ENCODE data around the gene ELN.

The ELN gene

DNA sequence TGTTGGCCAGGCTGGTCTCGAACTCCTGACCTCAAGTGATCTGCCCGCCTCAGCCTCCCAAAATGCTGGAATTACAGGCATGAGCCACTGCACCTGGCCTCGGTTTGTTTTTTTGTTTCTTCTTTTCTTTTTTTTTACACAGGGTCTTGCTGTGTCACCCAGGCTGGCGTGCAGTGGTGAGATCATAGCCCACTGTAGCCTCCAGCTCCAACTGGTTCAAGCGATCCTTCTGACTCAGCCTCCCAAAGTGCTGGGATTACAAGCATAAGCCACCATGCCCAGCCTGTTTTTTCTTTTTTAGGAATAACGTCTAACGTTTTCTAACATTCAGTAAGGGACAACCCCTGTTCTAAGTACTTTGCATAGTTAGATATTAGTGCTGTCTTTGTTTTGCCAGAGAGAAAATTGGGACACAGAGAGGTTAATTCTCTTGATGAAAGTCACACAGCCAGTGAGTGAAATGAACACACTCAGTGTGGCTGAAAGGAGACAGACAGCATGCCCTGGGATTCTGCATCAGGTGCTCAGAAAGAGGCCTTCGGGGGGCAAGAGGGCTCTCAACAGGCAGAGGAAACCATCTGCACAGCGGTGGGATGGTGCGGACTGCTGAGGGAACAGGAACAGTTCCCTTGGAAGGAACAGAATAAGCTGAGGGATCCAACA, 59.9 kb downstream of the ELN start:
- Histone ChIP-seq H3K4me1 (ENCODE audit: low read length) (peaks cover 28% of the 10 kb centered on the region), H3K27ac (ENCODE audit: low read length) (no peak overlapping the region), H3K9me3 (ENCODE audit: insufficient read depth, low read length) (no peaks in the 10 kb centered on the region), H3K4me3 (ENCODE audit: low read length) (no peak overlapping the region), H4K20me1 (ENCODE audit: insufficient read depth, low read length) (no peaks in the 10 kb centered on the region), H3K27me3 (ENCODE audit: low read depth, low read length) (no peaks in the 10 kb centered on the region), H3K9ac (ENCODE audit: low read length) (no peak overlapping the region), H3K36me3 (replicated peaks; ENCODE audit: low read depth, low read length) (peaks cover 19% of the 10 kb centered on the region), H2AFZ (ENCODE audit: low read depth, low read length) (no peak overlapping the region), H3K4me2 (ENCODE audit: low read length) (no peak overlapping the region), H3K79me2 (ENCODE audit: low read length) (peaks cover 14% of the 10 kb centered on the region)
- no peak for TF ChIP-seq EZH2phosphoT487 (IDR thresholded peaks at IDR 0.05; ENCODE audit: low read depth)
- TF ChIP-seq, protein P1, sequence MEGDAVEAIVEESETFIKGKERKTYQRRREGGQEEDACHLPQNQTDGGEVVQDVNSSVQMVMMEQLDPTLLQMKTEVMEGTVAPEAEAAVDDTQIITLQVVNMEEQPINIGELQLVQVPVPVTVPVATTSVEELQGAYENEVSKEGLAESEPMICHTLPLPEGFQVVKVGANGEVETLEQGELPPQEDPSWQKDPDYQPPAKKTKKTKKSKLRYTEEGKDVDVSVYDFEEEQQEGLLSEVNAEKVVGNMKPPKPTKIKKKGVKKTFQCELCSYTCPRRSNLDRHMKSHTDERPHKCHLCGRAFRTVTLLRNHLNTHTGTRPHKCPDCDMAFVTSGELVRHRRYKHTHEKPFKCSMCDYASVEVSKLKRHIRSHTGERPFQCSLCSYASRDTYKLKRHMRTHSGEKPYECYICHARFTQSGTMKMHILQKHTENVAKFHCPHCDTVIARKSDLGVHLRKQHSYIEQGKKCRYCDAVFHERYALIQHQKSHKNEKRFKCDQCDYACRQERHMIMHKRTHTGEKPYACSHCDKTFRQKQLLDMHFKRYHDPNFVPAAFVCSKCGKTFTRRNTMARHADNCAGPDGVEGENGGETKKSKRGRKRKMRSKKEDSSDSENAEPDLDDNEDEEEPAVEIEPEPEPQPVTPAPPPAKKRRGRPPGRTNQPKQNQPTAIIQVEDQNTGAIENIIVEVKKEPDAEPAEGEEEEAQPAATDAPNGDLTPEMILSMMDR (IDR thresholded peaks at IDR 0.05; ENCODE audit: low read depth, low read length): no peak

DNA sequence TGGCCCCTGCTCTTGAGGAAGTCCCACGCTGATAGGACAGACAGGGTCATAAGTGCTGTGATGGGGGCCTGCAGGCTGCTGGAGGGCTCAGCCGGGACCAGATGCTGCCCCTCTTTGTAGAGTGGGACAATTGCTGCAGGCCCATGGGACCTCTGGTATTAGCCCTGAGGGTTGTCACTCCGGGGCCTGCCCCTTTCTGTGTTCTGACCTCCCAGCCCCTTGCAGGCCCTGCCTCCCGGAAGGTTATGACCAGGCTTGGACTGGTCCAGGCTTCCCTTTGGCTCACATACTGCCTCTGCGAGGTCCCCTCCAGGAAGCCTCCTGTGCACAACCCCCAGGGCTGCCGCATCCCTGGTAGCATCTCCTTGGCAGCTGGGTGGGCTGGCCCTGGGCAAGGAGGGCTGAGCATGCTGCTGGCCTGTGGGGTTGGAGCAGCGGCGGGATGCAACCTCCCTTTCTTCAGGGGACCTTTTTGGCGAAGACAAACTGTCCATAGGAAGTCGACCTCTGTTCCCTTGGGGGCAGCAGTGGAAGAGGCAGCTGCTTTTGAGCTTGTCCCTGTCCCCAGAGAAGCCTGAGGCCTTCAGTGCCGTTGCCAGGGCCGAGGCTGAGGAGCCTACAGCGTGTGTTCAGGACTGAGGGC, 64.5 kb downstream of the ELN start:
- Histone ChIP-seq H3K79me2 (ENCODE audit: low read length) (peaks cover 21% of the 10 kb centered on the region), H3K4me2 (ENCODE audit: low read length) (peak overlapping the region; percentile 91), H3K36me3 (replicated peaks; ENCODE audit: low read depth, low read length) (peaks cover 19% of the 10 kb centered on the region), H2AFZ (ENCODE audit: low read depth, low read length) (no peak overlapping the region), H3K4me1 (ENCODE audit: low read length) (peaks cover 42% of the 10 kb centered on the region), H3K27me3 (ENCODE audit: low read depth, low read length) (no peaks in the 10 kb centered on the region), H3K9ac (ENCODE audit: low read length) (peak overlapping the region; percentile 78), H3K27ac (ENCODE audit: low read length) (peak overlapping the region; percentile 90), H3K9me3 (ENCODE audit: insufficient read depth, low read length) (no peaks in the 10 kb centered on the region), H3K4me3 (ENCODE audit: low read length) (peak overlapping the region; percentile 77), H4K20me1 (ENCODE audit: insufficient read depth, low read length) (no peaks in the 10 kb centered on the region)
- TF ChIP-seq, protein P1 (IDR thresholded peaks at IDR 0.05; ENCODE audit: low read depth, low read length): no peak
- no peak for TF ChIP-seq EZH2phosphoT487 (IDR thresholded peaks at IDR 0.05; ENCODE audit: low read depth)

GRCh38 chr7:74092964-74093471, 65.0 kb downstream of the ELN start:
- TF ChIP-seq, protein P1 (IDR thresholded peaks at IDR 0.05; ENCODE audit: low read depth, low read length): no peak
- no peak for TF ChIP-seq EZH2phosphoT487 (IDR thresholded peaks at IDR 0.05; ENCODE audit: low read depth)
- Histone ChIP-seq H3K27ac (ENCODE audit: low read length) (peak overlapping the region; percentile 90), H3K79me2 (ENCODE audit: low read length) (peaks cover 21% of the 10 kb centered on the region), H4K20me1 (ENCODE audit: insufficient read depth, low read length) (no peaks in the 10 kb centered on the region), H3K27me3 (ENCODE audit: low read depth, low read length) (no peaks in the 10 kb centered on the region), H2AFZ (ENCODE audit: low read depth, low read length) (no peak overlapping the region), H3K4me3 (ENCODE audit: low read length) (peak overlapping the region; percentile 77), H3K9ac (ENCODE audit: low read length) (peak overlapping the region; percentile 78), H3K36me3 (replicated peaks; ENCODE audit: low read depth, low read length) (peaks cover 22% of the 10 kb centered on the region), H3K4me2 (ENCODE audit: low read length) (peak overlapping the region; percentile 91), H3K9me3 (ENCODE audit: insufficient read depth, low read length) (peaks cover 4% of the 10 kb centered on the region; the same call in 1 of the 2 replicates), H3K4me1 (ENCODE audit: low read length) (peaks cover 39% of the 10 kb centered on the region)

GRCh38 chr7:74093671-74094223, 65.8 kb downstream of the ELN start:
- peaks cover 21% of the 10 kb centered on the region for H3K79me2 ChIP-seq (ENCODE audit: low read length)
- peak overlapping the region; percentile 77 for H3K4me3 ChIP-seq (ENCODE audit: low read length)
- H3K36me3 ChIP-seq (replicated peaks; ENCODE audit: low read depth, low read length): peaks cover 23% of the 10 kb centered on the region
- peak overlapping the region; percentile 91 for H3K4me2 ChIP-seq (ENCODE audit: low read length)
- H3K27me3 ChIP-seq (ENCODE audit: low read depth, low read length): no peaks in the 10 kb centered on the region
- peak overlapping the region; percentile 90 for H3K27ac ChIP-seq (ENCODE audit: low read length)
- H3K9me3 ChIP-seq (ENCODE audit: insufficient read depth, low read length): peaks cover 4% of the 10 kb centered on the region; the same call in 1 of the 2 replicates
- peak overlapping the region; percentile 78 for H3K9ac ChIP-seq (ENCODE audit: low read length)
- peaks cover 35% of the 10 kb centered on the region for H3K4me1 ChIP-seq (ENCODE audit: low read length)
- TF ChIP-seq EZH2phosphoT487 (IDR thresholded peaks at IDR 0.05; ENCODE audit: low read depth): no peak
- TF ChIP-seq, protein P1 (IDR thresholded peaks at IDR 0.05; ENCODE audit: low read depth, low read length): no peak
- H2AFZ ChIP-seq (ENCODE audit: low read depth, low read length): no peak overlapping the region
- H4K20me1 ChIP-seq (ENCODE audit: insufficient read depth, low read length): no peaks in the 10 kb centered on the region
